MG63 (cell line): Measurements from ENCODE around the gene PANK4. TPM values are rescaled to one million over a fixed set of nuclear protein-coding genes. Genes with fewer than 3 reads are reported as not detected.

ENCODE experiments used
- DNase-seq: peaks from one replicate; pipeline ENCODE4 v3.0.0-alpha.2; 2020
- H3K27me3 ChIP-seq: fragments of 250-450 bp; sonication (Bioruptor Pico); 2 replicates; pipeline ENCODE4 v1.5.1; 2020; ENCODE audit warnings: mild to moderate bottlenecking, moderate library complexity
- H3K36me3 ChIP-seq: fragments of 250-450 bp; sonication (Bioruptor Pico); 2 replicates; pipeline ENCODE4 v1.5.1; 2020; ENCODE audit warnings: mild to moderate bottlenecking, moderate library complexity
- H3K4me3 ChIP-seq: fragments of 250-450 bp; sonication (Bioruptor Pico); 2 replicates; pipeline ENCODE4 v1.5.1; 2020; ENCODE audit warnings: mild to moderate bottlenecking, moderate library complexity
- H3K9me3 ChIP-seq: fragments of 250-450 bp; sonication (Bioruptor Pico); 2 replicates; pipeline ENCODE4 v1.5.1; 2020; ENCODE audit warnings: mild to moderate bottlenecking, moderate library complexity
- total RNA-seq: library from RNA; depleted of rRNA; stranded (reverse); fragments of >200 nt; shearing (Covaris generic); gene quantifications from 2 replicates; pipeline ENCODE4 v1.2.3, GENCODE V29; 2014; ENCODE audit warnings: low replicate concordance

Gene PANK4
- total RNA-seq, 1 experiment from 2014 or later = 17.3 TPM

DNA sequence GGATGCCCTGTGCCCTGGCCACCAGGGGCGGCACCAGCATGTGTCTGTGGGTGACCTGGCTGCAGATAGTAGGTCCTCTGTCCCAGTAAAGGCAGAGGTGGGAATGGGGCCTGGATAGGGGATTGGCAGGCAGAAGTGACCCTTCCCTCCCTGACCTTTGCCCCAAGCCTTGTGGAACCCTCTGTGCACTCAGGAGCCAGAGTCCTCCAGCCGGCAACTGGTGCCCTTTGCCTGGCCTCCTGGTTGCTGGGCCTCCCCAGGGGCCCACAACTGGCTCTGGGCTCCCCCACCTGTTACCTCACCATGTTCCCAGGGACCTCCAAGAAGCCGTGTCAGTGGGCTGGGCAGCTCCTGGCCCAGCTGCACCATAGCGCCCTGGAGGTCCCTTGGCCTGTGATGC, 40.4 kb downstream of the PANK4 start:
- Histone ChIP-seq H3K36me3 (no peaks in the 10 kb centered on the region), H3K4me3 (no peak overlapping the region), H3K27me3 (no peaks in the 10 kb centered on the region), H3K9me3 (no peaks in the 10 kb centered on the region; the same call in 1 of the 2 replicates)
- no peak for DNase-seq

DNA sequence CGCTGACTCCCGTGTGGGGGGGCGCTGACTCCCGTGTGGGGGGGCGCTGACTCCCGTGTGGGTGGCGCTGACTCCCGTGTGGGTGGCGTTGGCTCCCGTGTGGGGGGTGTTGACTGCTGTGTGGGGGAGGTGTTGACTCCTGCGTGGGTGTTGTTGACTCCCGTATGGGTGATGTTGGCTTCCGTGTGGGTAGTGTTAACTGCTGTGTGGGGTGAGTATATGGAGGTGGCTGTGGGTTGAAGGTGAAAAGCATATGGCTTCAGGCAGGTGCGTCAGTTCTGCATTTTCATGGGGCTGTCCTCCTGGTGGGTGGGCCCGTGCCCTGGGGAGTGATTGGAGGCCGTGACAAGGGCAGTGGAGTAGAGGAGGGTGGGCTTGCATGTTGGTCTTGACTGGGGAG, 42.4 kb downstream of the PANK4 start:
- Histone ChIP-seq H3K27me3 (no peaks in the 10 kb centered on the region), H3K36me3 (no peaks in the 10 kb centered on the region), H3K9me3 (no peaks in the 10 kb centered on the region; the same call in 1 of the 2 replicates), H3K4me3 (no peak overlapping the region)
- no peak for DNase-seq

GRCh38 chr1:2483026-2483425, 43.4 kb downstream of the PANK4 start:
- DNase-seq = no peak
- Histone ChIP-seq H3K36me3 (no peaks in the 10 kb centered on the region), H3K4me3 (no peak overlapping the region), H3K9me3 (no peaks in the 10 kb centered on the region), H3K27me3 (no peaks in the 10 kb centered on the region)

GRCh38 chr1:2482588-2482987, 43.8 kb downstream of the PANK4 start:
- Histone ChIP-seq H3K27me3 (no peaks in the 10 kb centered on the region), H3K36me3 (no peaks in the 10 kb centered on the region), H3K4me3 (no peak overlapping the region), H3K9me3 (no peaks in the 10 kb centered on the region)
- no peak for DNase-seq

- Histone ChIP-seq H3K36me3 (no peaks in the 10 kb centered on the region), H3K27me3 (no peaks in the 10 kb centered on the region), H3K4me3 (no peak overlapping the region), H3K9me3 (no peaks in the 10 kb centered on the region)
- no peak for DNase-seq
These were observed 44.5 kb downstream of the PANK4 start for GRCh38 chr1:2481885-2482284.

- Histone ChIP-seq H3K9me3 (no peaks in the 10 kb centered on the region), H3K27me3 (no peaks in the 10 kb centered on the region), H3K36me3 (no peaks in the 10 kb centered on the region), H3K4me3 (no peak overlapping the region)
- DNase-seq = no peak
These were observed 45.4 kb downstream of the PANK4 start for GRCh38 chr1:2480986-2481364.

GRCh38 chr1:2480236-2480985, 46.0 kb downstream of the PANK4 start:
- no peaks in the 10 kb centered on the region for H3K36me3 ChIP-seq
- no peak overlapping the region for H3K4me3 ChIP-seq
- DNase-seq = no peak
- H3K9me3 ChIP-seq = no peaks in the 10 kb centered on the region
- no peaks in the 10 kb centered on the region for H3K27me3 ChIP-seq

DNA sequence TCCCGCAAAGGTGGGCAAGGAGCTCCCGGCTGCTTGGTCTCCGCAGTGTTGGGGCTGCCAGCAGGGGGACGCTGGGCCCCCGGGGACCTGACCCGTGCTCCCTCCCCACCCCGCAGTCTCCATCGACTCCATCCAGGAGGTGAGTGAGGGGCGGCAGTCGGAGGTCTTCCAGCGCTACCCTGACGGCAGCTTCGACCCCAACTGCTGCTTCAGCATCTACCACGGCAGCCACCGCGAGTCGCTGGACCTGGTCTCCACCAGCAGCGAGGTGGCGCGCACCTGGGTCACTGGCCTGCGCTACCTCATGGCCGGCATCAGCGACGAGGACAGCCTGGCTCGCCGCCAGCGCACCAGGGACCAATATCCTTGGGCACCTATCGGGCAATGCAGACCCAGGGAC, 46.8 kb downstream of the PANK4 start:
- no peak overlapping the region for H3K4me3 ChIP-seq
- no peaks in the 10 kb centered on the region for H3K36me3 ChIP-seq
- no peaks in the 10 kb centered on the region for H3K27me3 ChIP-seq
- no peak for DNase-seq
- H3K9me3 ChIP-seq = no peaks in the 10 kb centered on the region

DNA sequence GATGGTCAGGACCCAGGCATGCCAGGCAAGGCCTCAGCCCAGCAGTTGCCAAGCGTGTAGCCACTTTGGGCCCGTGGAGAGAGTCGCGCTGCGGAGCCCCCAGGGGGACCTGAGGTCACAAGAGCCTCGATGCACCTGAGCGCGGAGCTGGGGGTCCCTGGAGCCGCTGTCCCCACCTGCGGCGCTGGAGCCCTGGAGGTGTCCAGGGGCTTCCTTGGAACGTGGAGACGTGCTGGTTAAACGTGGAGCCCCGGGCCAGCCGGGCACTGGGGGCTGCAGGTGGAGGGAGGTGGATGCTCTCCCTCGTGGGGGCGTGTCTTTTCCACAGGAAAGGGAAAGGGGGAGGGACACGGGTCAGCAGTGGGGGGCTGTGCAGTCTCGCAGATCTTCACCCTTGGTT, 47.2 kb downstream of the PANK4 start:
- no peaks in the 10 kb centered on the region for H3K36me3 ChIP-seq
- no peaks in the 10 kb centered on the region for H3K9me3 ChIP-seq
- no peaks in the 10 kb centered on the region for H3K27me3 ChIP-seq
- DNase-seq = no peak
- H3K4me3 ChIP-seq = no peak overlapping the region

DNA sequence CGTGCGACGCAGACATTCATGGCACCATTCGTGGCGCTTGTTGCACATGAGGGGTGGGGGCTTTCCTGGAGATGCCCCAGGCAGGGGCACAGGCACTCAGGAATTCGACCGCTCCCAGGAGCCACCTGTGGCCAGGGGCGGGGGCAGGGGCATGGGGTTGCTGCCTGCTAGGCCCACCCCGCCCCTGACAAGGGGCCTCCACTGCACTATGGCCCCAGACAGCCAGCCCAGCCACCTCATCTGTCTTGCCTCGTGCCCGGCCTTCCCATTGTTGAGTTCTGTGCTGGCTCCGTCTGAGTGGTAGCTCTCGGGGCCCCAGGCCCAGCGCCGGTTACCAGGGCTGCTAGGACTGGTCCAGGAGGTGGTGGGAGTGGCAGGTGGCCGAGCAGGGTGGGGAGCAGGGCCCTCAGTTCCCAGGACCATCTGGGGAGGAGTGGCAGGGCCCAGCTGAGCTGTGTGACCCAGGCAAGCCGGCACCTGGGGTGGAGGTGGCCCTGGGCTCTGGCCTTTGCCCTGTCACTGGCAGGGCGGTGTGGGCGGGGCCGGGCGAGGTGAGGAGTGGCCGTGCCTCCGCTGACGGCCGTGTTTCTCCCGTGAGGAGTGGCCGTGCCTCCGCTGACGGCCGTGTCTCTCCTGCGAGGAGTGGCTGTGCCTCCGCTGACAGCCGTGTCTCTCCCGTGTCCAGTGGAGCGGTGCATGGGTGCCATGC, 48.5 kb downstream of the PANK4 start:
- H3K27me3 ChIP-seq = no peaks in the 10 kb centered on the region
- H3K36me3 ChIP-seq = no peaks in the 10 kb centered on the region
- H3K4me3 ChIP-seq = no peak overlapping the region
- DNase-seq = no peak
- H3K9me3 ChIP-seq = no peaks in the 10 kb centered on the region

- no peaks in the 10 kb centered on the region for H3K9me3 ChIP-seq
These were observed 49.1 kb downstream of the PANK4 start for GRCh38 chr1:2477309-2477708.

DNA sequence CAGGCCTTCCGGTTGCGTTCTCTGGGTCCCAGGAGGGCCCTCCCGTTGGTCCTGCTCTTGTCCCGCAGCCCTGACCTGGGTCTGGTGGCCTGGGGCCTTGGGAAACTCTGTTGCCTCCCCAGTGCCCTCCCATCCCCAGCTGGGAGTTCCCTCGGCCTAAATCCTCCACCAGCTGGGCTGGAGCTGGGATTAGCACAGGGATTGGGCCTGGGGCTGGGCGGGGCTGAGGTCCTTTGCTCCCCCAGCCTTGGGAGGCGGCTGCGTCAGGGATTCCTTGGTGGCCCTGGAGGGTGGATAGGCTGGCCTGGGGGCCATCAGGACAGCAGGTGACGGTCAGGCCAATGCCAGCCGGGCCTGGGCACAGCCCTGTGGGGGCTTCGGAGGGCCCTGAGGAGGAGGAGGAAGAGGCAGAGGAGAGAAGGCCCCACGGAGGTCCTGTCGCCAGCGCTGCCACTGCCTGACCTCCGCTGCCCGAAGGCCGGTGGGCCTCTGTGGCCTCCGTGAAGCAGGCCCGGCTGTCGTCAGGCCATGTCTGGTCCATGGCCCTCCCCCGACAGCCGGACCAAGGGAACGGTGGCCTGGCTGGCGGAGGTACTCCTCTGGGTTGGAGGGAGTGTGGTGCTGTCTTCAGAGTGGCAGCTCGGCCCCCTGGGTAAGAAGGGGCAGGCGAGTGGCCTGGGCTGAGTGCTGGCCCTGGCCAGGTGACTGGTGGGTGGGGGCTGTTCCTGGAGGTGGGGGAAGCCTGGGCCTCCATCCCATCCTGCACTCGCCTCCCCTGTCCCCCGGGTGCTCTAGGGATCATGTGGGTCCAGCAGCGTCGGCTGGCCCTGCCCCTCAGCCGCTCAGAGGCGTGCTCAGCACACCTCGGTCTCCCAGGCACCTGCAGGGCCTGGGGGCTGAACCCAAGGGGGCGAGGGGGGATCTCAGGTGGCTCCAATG, 50.1 kb downstream of the PANK4 start, which contains the start of gene PLCH2:
Gene PLCH2, plus strand, starts transcription at position 229 of the 939 bp plus-strand sequence. Its CDS starts 300 bp downstream, at position 529.
- Histone ChIP-seq H3K9me3 (no peaks in the 10 kb centered on the region), H3K4me3 (no peak within 1 kb of the TSS), H3K36me3 (no peaks in the 10 kb centered on the region), H3K27me3 (no peaks in the 10 kb centered on the region)
- DNase-seq = no peak

More at GRCh38 chr1:2477309-2477708, 49.1 kb downstream of the PANK4 start:
- H3K27me3 ChIP-seq = no peaks in the 10 kb centered on the region
- H3K36me3 ChIP-seq = no peaks in the 10 kb centered on the region
- H3K4me3 ChIP-seq = no peak overlapping the region
- DNase-seq = no peak

- Histone ChIP-seq H3K36me3 (no peaks in the 10 kb centered on the region), H3K27me3 (no peaks in the 10 kb centered on the region), H3K4me3 (no peak overlapping the region)
These were observed 50.8 kb downstream of the PANK4 start for GRCh38 chr1:2475571-2475970.

DNA sequence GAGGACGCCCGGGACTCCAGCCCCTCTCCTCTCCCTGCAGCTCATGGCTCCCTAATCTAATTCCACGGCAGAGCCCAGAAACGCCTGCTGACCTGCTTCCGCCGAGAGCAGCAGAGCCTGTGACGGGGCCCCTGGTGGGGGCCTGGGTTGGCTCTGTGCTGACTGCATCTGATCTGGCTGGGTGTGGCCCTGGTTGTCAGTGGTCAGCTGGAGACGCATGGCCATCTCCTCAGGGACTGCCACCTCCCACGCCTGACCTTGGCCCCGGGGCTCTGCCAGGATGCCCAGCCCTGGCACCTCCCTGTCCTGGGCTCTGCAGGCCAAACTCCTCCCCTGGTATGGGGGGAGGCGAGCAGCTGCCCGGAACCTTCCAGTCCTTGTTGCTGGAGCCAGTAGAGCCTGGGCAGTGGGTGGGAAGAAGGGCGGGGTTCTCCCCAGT, 51.4 kb downstream of the PANK4 start:
- no peak for DNase-seq

More at GRCh38 chr1:2475571-2475970, 50.8 kb downstream of the PANK4 start:
- no peak for DNase-seq
- no peaks in the 10 kb centered on the region for H3K9me3 ChIP-seq

GRCh38 chr1:2474104-2474844, 52.1 kb downstream of the PANK4 start:
- no peaks in the 10 kb centered on the region for H3K27me3 ChIP-seq
- H3K36me3 ChIP-seq = no peaks in the 10 kb centered on the region
- no peaks in the 10 kb centered on the region for H3K9me3 ChIP-seq
- DNase-seq = no peak
- no peak overlapping the region for H3K4me3 ChIP-seq

More for the DNA sequence above, 51.4 kb downstream of the PANK4 start:
- Histone ChIP-seq H3K27me3 (no peaks in the 10 kb centered on the region), H3K9me3 (no peaks in the 10 kb centered on the region), H3K36me3 (no peaks in the 10 kb centered on the region), H3K4me3 (no peak overlapping the region)

- no peak for DNase-seq
- Histone ChIP-seq H3K9me3 (no peaks in the 10 kb centered on the region), H3K27me3 (no peaks in the 10 kb centered on the region), H3K36me3 (no peaks in the 10 kb centered on the region), H3K4me3 (no peak overlapping the region)
These were observed 53.2 kb downstream of the PANK4 start for GRCh38 chr1:2473198-2473597.
